ENCODE measurements around the gene SRPK1. TPM values are rescaled to one million over a fixed set of nuclear protein-coding genes. Genes with fewer than 3 reads are reported as not detected.

SRPK1 gene
- total RNA-seq, 1 experiment from 2014 or later: 89.4 TPM

- Histone ChIP-seq H3K9ac (ENCODE audit: low read length) (no peak overlapping the region), H3K9me2 (ENCODE audit: insufficient read depth) (no peaks in the 10 kb centered on the region), H3K27ac (ENCODE audit: low read depth, low read length) (no peak overlapping the region), H3K36me3 (ENCODE audit: control insufficient read depth in 1 of 2, insufficient read depth in 2 of 2, low read length in 2 of 2) (peaks cover 6 to 52% of the 10 kb centered on the region in 2 experiments; a peak in 2 of 4 replicates), H3K4me1 (ENCODE audit: control insufficient read depth in 1 of 2, insufficient read depth in 2 of 2, low read length in 2 of 2) (no peaks in the 10 kb centered on the region), H3K4me3 (replicated peaks in 1 of 2; ENCODE audit: low read depth in 1 of 2, low read length in 2 of 2) (no peak overlapping the region), H3K4me2 (ENCODE audit: low read length) (no peak overlapping the region), H2AFZ (ENCODE audit: low read depth, low read length, poor library complexity, severe bottlenecking) (no peak overlapping the region), H3K9me3 (ENCODE audit: control insufficient read depth in 1 of 2, insufficient read depth in 1 of 2, low read depth in 1 of 2, low read length in 2 of 2) (peaks cover under 1 to 3% of the 10 kb centered on the region in 2 experiments; a peak in 1 of 4 replicates), H3K27me3 (ENCODE audit: insufficient read depth, low read length) (no peaks in the 10 kb centered on the region), H4K20me1 (ENCODE audit: insufficient read depth) (peaks cover 9% of the 10 kb centered on the region; the same call in 1 of the 2 replicates), H3K79me2 (ENCODE audit: insufficient read depth, low read length) (peaks cover 99% of the 10 kb centered on the region)
- CTCF ChIA-PET: no interaction called here
- RAD21 ChIA-PET (ENCODE audit: low non-redundant PET in 1 of 2, low total read pairs in 2 of 2, uncharacterized antibody in 2 of 2, unreplicated experiment in 2 of 2): no interaction called here
- no peak for TF ChIP-seq SP1 (IDR thresholded peaks at IDR 0.05; ENCODE audit: low read depth)
- no peak for TF ChIP-seq EZH2 (IDR thresholded peaks at IDR 0.05)
- TF ChIP-seq YY1 (IDR thresholded peaks at IDR 0.05; ENCODE audit: extremely low read depth, insufficient replicate concordance, low read depth, low read length): no peak
- no peak for TF ChIP-seq CTCF (IDR thresholded peaks at IDR 0.05 in 2 of 3, conservative IDR thresholded peaks at IDR 0.05 in 1 of 3; ENCODE audit: borderline replicate concordance in 1 of 3, insufficient read depth in 1 of 3, low read depth in 2 of 3, low read length in 2 of 3)
- TF ChIP-seq POLR2AphosphoS5 (IDR thresholded peaks at IDR 0.05; ENCODE audit: low read depth, low read length): no peak
- no peak for TF ChIP-seq TCF7L2 (IDR thresholded peaks at IDR 0.05; ENCODE audit: borderline replicate concordance, extremely low read depth, insufficient read depth, insufficient read length)
- TF ChIP-seq JUND (IDR thresholded peaks at IDR 0.05): no peak
- no peak for TF ChIP-seq POLR2A (IDR thresholded peaks at IDR 0.05; ENCODE audit: borderline replicate concordance, extremely low read depth, insufficient read depth, insufficient read length)
- no peak for TF ChIP-seq EGR1 (IDR thresholded peaks at IDR 0.05; ENCODE audit: low read depth)
- no peak for TF ChIP-seq FOSL1 (IDR thresholded peaks at IDR 0.05; ENCODE audit: low read depth)
- TF ChIP-seq SRF (IDR thresholded peaks at IDR 0.05; ENCODE audit: low read depth): no peak
- no peak for TF ChIP-seq MAX (IDR thresholded peaks at IDR 0.05)
- no peak for TF ChIP-seq CBX3 (IDR thresholded peaks at IDR 0.05; ENCODE audit: low read depth)
- no peak for TF ChIP-seq CEBPB (IDR thresholded peaks at IDR 0.05; ENCODE audit: low read depth)
- no TSS peak for BruUV-seq (replicated peaks)
- DNase-seq (ENCODE audit: low read depth, low spot score) (no peak), ATAC-seq (no peak)
- POLR2A ChIA-PET: no interaction called here
- intact Hi-C loops (cut with micrococcal nuclease): no loop called here
Measured at GRCh38 chr6:35905141-35905785, 15.6 kb downstream of the SRPK1 start.

Measured in HCT116 (cell line).